H9 (cell line): Measurements from ENCODE around the gene GPR137B. TPM values are rescaled to one million over a fixed set of nuclear protein-coding genes. Genes with fewer than 3 reads are reported as not detected.
A peak's percentile ranks its signal among the peaks of the same experiment; 100 is the strongest.

ENCODE experiments used
- DNase-seq: peaks from one replicate; pipeline ENCODE4 v3.0.0-alpha.2; 2017
- H2AFZ ChIP-seq: one replicate; pipeline ENCODE4 v1.6.1; 2013; ENCODE audit warnings: mild to moderate bottlenecking, low read length, control low read depth, moderate library complexity
- H2AK5ac ChIP-seq: 2 replicates; pipeline ENCODE4 v1.6.1; 2013; ENCODE audit warnings: low read length, control low read depth, mixed read lengths; ENCODE audit not compliant: insufficient read length
- H2BK120ac ChIP-seq: one replicate; pipeline ENCODE4 v1.6.1; 2013; ENCODE audit warnings: low read depth, mild to moderate bottlenecking, low read length, control low read depth, inconsistent platforms; ENCODE audit not compliant: poor library complexity, severe bottlenecking
- H2BK12ac ChIP-seq: 2 replicates; pipeline ENCODE4 v1.6.1; 2013; ENCODE audit warnings: low read length, control low read depth, mixed read lengths, low read depth; ENCODE audit not compliant: insufficient read length
- H2BK15ac ChIP-seq: 2 replicates; pipeline ENCODE4 v1.6.1; 2013; ENCODE audit warnings: low read depth, low read length, control low read depth
- H2BK20ac ChIP-seq: one replicate; pipeline ENCODE4 v1.6.1; 2013; ENCODE audit warnings: low read depth, mild to moderate bottlenecking, low read length, control low read depth, inconsistent platforms; ENCODE audit not compliant: poor library complexity, severe bottlenecking
- H2BK5ac ChIP-seq: 2 replicates; pipeline ENCODE4 v1.6.1; 2013; ENCODE audit warnings: low read length, control low read depth, mixed read lengths; ENCODE audit not compliant: insufficient read length
- H3K14ac ChIP-seq: 2 replicates; pipeline ENCODE4 v1.6.1; 2013; ENCODE audit warnings: low read length, control low read depth; ENCODE audit not compliant: insufficient read depth
- H3K18ac ChIP-seq: 2 replicates; pipeline ENCODE4 v1.6.1; 2013; ENCODE audit warnings: low read depth, mild to moderate bottlenecking, mixed read lengths, low read length, control low read depth; ENCODE audit not compliant: insufficient read length
- H3K23ac ChIP-seq: 2 replicates; pipeline ENCODE4 v1.6.1; 2013; ENCODE audit warnings: low read length, control low read depth, mixed read lengths, low read depth; ENCODE audit not compliant: insufficient read length
- H3K23me2 ChIP-seq: 2 replicates; pipeline ENCODE4 v1.6.1; 2013; ENCODE audit warnings: low read depth, mild to moderate bottlenecking, mixed read lengths, low read length, control low read depth; ENCODE audit not compliant: insufficient read length, poor library complexity, severe bottlenecking
- H3K27ac ChIP-seq: 2 replicates; pipeline ENCODE4 v1.5.1; 2013; ENCODE audit warnings: low read length, control low read depth, mixed read lengths, low read depth; ENCODE audit not compliant: insufficient read length
- H3K27me3 ChIP-seq: 2 replicates; pipeline ENCODE4 v1.6.1; 2013; ENCODE audit warnings: low read length, control low read depth, inconsistent platforms; ENCODE audit not compliant: insufficient read depth
- H3K4ac ChIP-seq: 2 replicates; pipeline ENCODE4 v1.6.1; 2013; ENCODE audit warnings: low read depth, mild to moderate bottlenecking, control low read depth, inconsistent platforms, low read length, moderate library complexity
- H3K4me1 ChIP-seq: 2 replicates; pipeline ENCODE4 v1.6.1; 2013; ENCODE audit warnings: low read length, control low read depth, inconsistent platforms; ENCODE audit not compliant: insufficient read depth
- H3K4me2 ChIP-seq: 2 replicates; pipeline ENCODE4 v1.6.1; 2013; ENCODE audit warnings: low read length, control low read depth, mixed read lengths; ENCODE audit not compliant: insufficient read length, insufficient read depth
- H3K56ac ChIP-seq: 2 replicates; pipeline ENCODE4 v1.6.1; 2013; ENCODE audit warnings: low read depth, mild to moderate bottlenecking, mixed read lengths, low read length, control low read depth; ENCODE audit not compliant: insufficient read length
- H3K79me1 ChIP-seq: 2 replicates; pipeline ENCODE4 v1.6.1; 2013; ENCODE audit warnings: low read depth, mild to moderate bottlenecking, moderate library complexity, low read length, control low read depth, inconsistent platforms; ENCODE audit not compliant: insufficient read depth, poor library complexity, severe bottlenecking
- H3K79me2 ChIP-seq: 2 replicates; pipeline ENCODE4 v1.6.1; 2013; ENCODE audit warnings: low read length, control low read depth, inconsistent platforms; ENCODE audit not compliant: insufficient read depth
- H3K9ac ChIP-seq: 2 replicates; pipeline ENCODE4 v1.6.1; 2013; ENCODE audit warnings: low read length, control low read depth, mixed read lengths; ENCODE audit not compliant: insufficient read length; ENCODE audit errors: extremely low read depth
- H3K9me3 ChIP-seq: one replicate; pipeline ENCODE4 v1.6.1; 2013; ENCODE audit warnings: low read depth, low read length, inconsistent platforms; ENCODE audit not compliant: control insufficient read depth
- H3T11ph ChIP-seq: one replicate; pipeline ENCODE4 v1.6.1; 2013; ENCODE audit warnings: mild to moderate bottlenecking, low read length, control low read depth, inconsistent platforms
- H4K20me1 ChIP-seq: one replicate; pipeline ENCODE4 v1.6.1; 2013; ENCODE audit not compliant: control insufficient read depth, insufficient read length, insufficient read depth
- H4K5ac ChIP-seq: 2 replicates; pipeline ENCODE4 v1.6.1; 2013; ENCODE audit warnings: low read depth, mild to moderate bottlenecking, mixed read lengths, low read length, control low read depth; ENCODE audit not compliant: insufficient read length
- H4K8ac ChIP-seq: replicated peaks from 2 replicates; pipeline ENCODE4 v1.6.1; 2013; ENCODE audit warnings: low read length, control low read depth, mixed read lengths, low read depth; ENCODE audit not compliant: insufficient read length
- H4K91ac ChIP-seq: 2 replicates; pipeline ENCODE4 v1.6.1; 2013; ENCODE audit warnings: low read depth, mild to moderate bottlenecking, moderate library complexity, mixed read lengths, low read length, control low read depth; ENCODE audit not compliant: insufficient read length
- H3K27ac Mint-ChIP-seq, 3 experiments: 2 replicates in 2 of 3; 3 replicates in 1 of 3; pipeline ENCODE4 v1.8.0; 2020 to 2021; ENCODE audit warnings: mixed read lengths in 3 of 3, mild to moderate bottlenecking in 1 of 3, moderate library complexity in 1 of 3
- H3K27me3 Mint-ChIP-seq: 2 replicates; pipeline ENCODE4 v1.8.0; 2021; ENCODE audit warnings: low read depth, mild to moderate bottlenecking, moderate library complexity, mixed read lengths
- H3K36me3 Mint-ChIP-seq, 3 experiments: 2 replicates in 2 of 3; 3 replicates in 1 of 3; pipeline ENCODE4 v1.8.0; 2020 to 2021; ENCODE audit warnings: low read depth in 3 of 3, mixed read lengths in 3 of 3; ENCODE audit not compliant: insufficient read depth in 1 of 3
- H3K4me1 Mint-ChIP-seq, 2 experiments: 2 replicates each; pipeline ENCODE4 v1.8.0; 2020; ENCODE audit warnings: mixed read lengths in 2 of 2
- H3K4me3 Mint-ChIP-seq, 2 experiments: 2 replicates in 1 of 2; 3 replicates in 1 of 2; pipeline ENCODE4 v1.8.0; 2020 to 2021; ENCODE audit warnings: mild to moderate bottlenecking in 2 of 2, mixed read lengths in 2 of 2, moderate library complexity in 1 of 2
- H3K9me3 Mint-ChIP-seq, 2 experiments: 2 replicates in 1 of 2; 3 replicates in 1 of 2; pipeline ENCODE4 v1.8.0; 2020; ENCODE audit warnings: mild to moderate bottlenecking in 2 of 2, mixed read lengths in 2 of 2, moderate library complexity in 1 of 2
- CTCF ChIP-seq: fragments of 200-600 bp; sonication (generic); conservative IDR thresholded peaks from 3 replicates; pipeline ENCODE4 v1.8.0; 2021; ENCODE audit warnings: antibody characterized with exemption, mild to moderate bottlenecking
- WGBS: extraction: QIAGEN DNeasy Blood & Tissue Kit; methylation state at CpG from one replicate; pipeline ENCODE4 v1.1.7; 2013; ENCODE audit warnings: missing lambda C conversion rate, low lambda C conversion rate, mixed read lengths; ENCODE audit not compliant: insufficient read length; ENCODE audit errors: extremely low coverage; 5-methylcytosine and 5-hydroxymethylcytosine counted together
- total RNA-seq: library from RNA; stranded (reverse); gene quantifications from 2 replicates; pipeline ENCODE4 v1.2.1, GENCODE V29; 2021

Gene GPR137B
- total RNA-seq, 1 experiment from 2014 or later = 5.9 TPM

GRCh38 chr1:236155399-236155767 lies 13.0 kb downstream of the GPR137B start:
- H4K5ac ChIP-seq = no peak overlapping the region
- H3K56ac ChIP-seq = no peak overlapping the region
- no peak overlapping the region for H3T11ph ChIP-seq
- H2BK20ac ChIP-seq = no peak overlapping the region
- H3K14ac ChIP-seq = no peak overlapping the region; the same call in 1 of the 2 replicates
- WGBS = no CpG with 5 or more reads among the region's 11 CpGs
- no peaks in the 10 kb centered on the region for H3K9me3 ChIP-seq
- H2BK15ac ChIP-seq = no peak overlapping the region
- H3K4me1 ChIP-seq = no peaks in the 10 kb centered on the region; the same call in 1 of the 2 replicates
- no peaks in the 10 kb centered on the region; the same call in 1 of the 2 replicates for H3K27me3 Mint-ChIP-seq
- no peak for DNase-seq
- no peak overlapping the region for H3K9ac ChIP-seq
- H3K27me3 ChIP-seq = no peaks in the 10 kb centered on the region
- no peak overlapping the region for H2BK12ac ChIP-seq
- H2AK5ac ChIP-seq = no peak overlapping the region
- H3K23ac ChIP-seq = no peak overlapping the region
- no peak overlapping the region for H3K4ac ChIP-seq
- no peak overlapping the region for H3K27ac ChIP-seq
- no peak overlapping the region for H3K4me2 ChIP-seq
- H4K91ac ChIP-seq = no peak overlapping the region
- H2AFZ ChIP-seq = no peak overlapping the region
- H2BK5ac ChIP-seq = no peak overlapping the region
- H3K18ac ChIP-seq = no peak overlapping the region
- H4K20me1 ChIP-seq = peaks cover 2% of the 10 kb centered on the region
- no peak overlapping the region for H2BK120ac ChIP-seq
- no peak overlapping the region for H4K8ac ChIP-seq
- no peaks in the 10 kb centered on the region for H3K23me2 ChIP-seq
- H3K4me3 Mint-ChIP-seq = no peak overlapping the region
- H3K79me2 ChIP-seq = no peaks in the 10 kb centered on the region
- H3K4me1 Mint-ChIP-seq = peaks cover 7 to 23% of the 10 kb centered on the region in 2 experiments
- peak overlapping the region; percentile 58 to 78 (median 76); a peak in 6 of 7 replicates for H3K27ac Mint-ChIP-seq
- H3K9me3 Mint-ChIP-seq = peaks cover 0 to 3% of the 10 kb centered on the region in 2 experiments; a peak in 2 of 5 replicates
- H3K36me3 Mint-ChIP-seq = peaks cover 0 to 1% (median under 1%) of the 10 kb centered on the region in 3 experiments; a peak in 2 of 7 replicates
- no peaks in the 10 kb centered on the region for H3K79me1 ChIP-seq
- no peak for TF ChIP-seq CTCF
